Measurements from ENCODE around the gene FBXO10.
A peak's percentile ranks its signal among the peaks of the same experiment; 100 is the strongest.

The FBXO10 gene

GRCh38 chr9:37592108-37592951, 16.1 kb upstream of the FBXO10 start, which contains the start of gene TOMM5:
TSS of gene TOMM5 (minus strand) at chr9:37592597. CDS start at chr9:37592532, 65 bp downstream.
- peak; percentile 86 to 90 for DNase-seq

- no peak for DNase-seq
Measured at GRCh38 chr9:37587521-37587920, 11.3 kb upstream of the FBXO10 start.

- DNase-seq: no peak
Measured at GRCh38 chr9:37583522-37584121, 7.4 kb upstream of the FBXO10 start.

- peak; percentile 33 to 43 for DNase-seq
Measured at GRCh38 chr9:37582548-37583157, 6.5 kb upstream of the FBXO10 start.

- no peak for DNase-seq
Measured at GRCh38 chr9:37575511-37575914, 667 bp downstream of the FBXO10 start.

- no peak for DNase-seq
Measured at GRCh38 chr9:37575001-37575400, 1.2 kb downstream of the FBXO10 start.

GRCh38 chr9:37574241-37574721, 1.9 kb downstream of the FBXO10 start:
- DNase-seq: no peak

- no peak for DNase-seq
Measured at GRCh38 chr9:37571282-37571681, 4.9 kb downstream of the FBXO10 start.

- no peak for DNase-seq
Measured at GRCh38 chr9:37566716-37567115, 9.5 kb downstream of the FBXO10 start.

- no peak for DNase-seq
Measured at GRCh38 chr9:37565661-37566618, 10.2 kb downstream of the FBXO10 start.

GRCh38 chr9:37564916-37565315, 11.3 kb downstream of the FBXO10 start:
- DNase-seq: no peak

GRCh38 chr9:37563806-37564513, 12.2 kb downstream of the FBXO10 start:
- no peak for DNase-seq

GRCh38 chr9:37562826-37563225, 13.4 kb downstream of the FBXO10 start:
- no peak for DNase-seq

- no peak for DNase-seq
Measured at GRCh38 chr9:37561682-37562081, 14.5 kb downstream of the FBXO10 start.

- no peak for DNase-seq
Measured at GRCh38 chr9:37559855-37560592, 16.2 kb downstream of the FBXO10 start.

- no peak for DNase-seq
Measured at GRCh38 chr9:37559125-37559524, 17.1 kb downstream of the FBXO10 start.

GRCh38 chr9:37555786-37556185, 20.4 kb downstream of the FBXO10 start:
- DNase-seq: no peak

- DNase-seq: no peak
Measured at GRCh38 chr9:37554318-37554717, 21.9 kb downstream of the FBXO10 start.

- DNase-seq: no peak
Measured at GRCh38 chr9:37551888-37552287, 24.3 kb downstream of the FBXO10 start.

GRCh38 chr9:37551468-37551867, 24.7 kb downstream of the FBXO10 start:
- no peak for DNase-seq

- no peak for DNase-seq
Measured at GRCh38 chr9:37550781-37551180, 25.4 kb downstream of the FBXO10 start.

Data from NCI-H2081 (cell line).